HepG2 (cell line): ENCODE results near the gene ABHD6.
"Not testable (repeated sequence)": the region's sequence is repeated elsewhere in the genome, so short reads cannot be mapped to it uniquely, and the experiment has no call there.

ENCODE experiments used
- ARID2 ChIP-seq: sonication (generic); formaldehyde crosslinking; IDR thresholded peaks from 2 replicates; pipeline ENCODE4 v1.8.1; 2022; ENCODE audit warnings: mild to moderate bottlenecking, missing genetic modification reagents, borderline replicate concordance
- CBX2 ChIP-seq, 2 experiments: fragments of 200-600 bp in 1 of 2; sonication (generic); formaldehyde crosslinking in 1 of 2; IDR thresholded peaks; 2 replicates each; pipeline versions ENCODE4 v1.7.0 to v1.8.1; 2018 to 2022; ENCODE audit warnings: low read depth in 2 of 2, low read length in 1 of 2, mild to moderate bottlenecking in 1 of 2, missing genetic modification reagents in 1 of 2
- CBX5 ChIP-seq: sonication (generic); formaldehyde crosslinking; IDR thresholded peaks from 2 replicates; pipeline ENCODE4 v1.4.0; 2020; ENCODE audit warnings: missing genetic modification reagents, borderline replicate concordance
- NCOA2 ChIP-seq: sonication (generic); formaldehyde crosslinking; IDR thresholded peaks from 2 replicates; pipeline ENCODE4 v1.8.0; 2022; ENCODE audit warnings: inconsistent platforms
- STAG1 ChIP-seq: sonication (generic); formaldehyde crosslinking; IDR thresholded peaks from 2 replicates; pipeline ENCODE4 v1.4.0; 2020; ENCODE audit warnings: missing genetic modification reagents
- ZNF24 ChIP-seq: fragments of 450-650 bp; IDR thresholded peaks from 2 replicates; pipeline ENCODE4 v1.6.1; 2017; ENCODE audit warnings: antibody characterized with exemption, mild to moderate bottlenecking
- ZNF605 ChIP-seq: sonication (generic); formaldehyde crosslinking; IDR thresholded peaks from 2 replicates; pipeline ENCODE4 v1.8.0; 2022; ENCODE audit warnings: mild to moderate bottlenecking, missing genetic modification reagents
- TF ChIP-seq, protein P1 (sequence below): sonication (generic); formaldehyde crosslinking; IDR thresholded peaks from 2 replicates; pipeline ENCODE4 v1.4.0; 2020; ENCODE audit warnings: low read depth, missing genetic modification reagents
- TF ChIP-seq, protein P2 (sequence below): sonication (generic); formaldehyde crosslinking; IDR thresholded peaks from 2 replicates; pipeline ENCODE4 v1.9.0; 2021; ENCODE audit warnings: missing genetic modification reagents, borderline replicate concordance

DNA sequence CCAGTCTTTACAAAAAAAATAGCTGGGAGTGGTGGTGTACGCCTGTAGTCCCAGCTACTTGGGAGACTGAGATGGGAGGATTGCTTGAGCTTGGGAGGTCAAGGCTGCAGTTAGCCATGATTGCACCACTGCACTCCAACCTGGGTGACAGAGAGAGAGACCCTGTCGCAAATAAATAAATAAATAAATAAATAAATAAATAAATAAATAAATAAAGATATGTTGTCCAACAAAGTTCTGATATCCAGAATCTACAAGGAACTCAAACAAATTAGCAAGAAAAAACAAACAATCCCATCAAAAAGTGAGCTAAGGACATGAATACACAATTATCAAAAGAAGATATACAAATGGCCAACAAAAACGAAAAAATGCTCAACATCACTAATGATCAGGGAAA is 9.7 kb upstream of the ABHD6 start:
- not testable (repeated sequence) for TF ChIP-seq CBX2 (IDR thresholded peaks at IDR 0.05; ENCODE audit: low read depth, low read length); CBX2 (CRISPR knock-in tag; IDR thresholded peaks at IDR 0.05; ENCODE audit: low read depth); NCOA2 (CRISPR knock-in tag); ARID2 (CRISPR knock-in tag); STAG1 (CRISPR knock-in tag); CBX5 (CRISPR knock-in tag); ZNF24; ZNF605 (CRISPR knock-in tag)
- TF ChIP-seq, protein P1, sequence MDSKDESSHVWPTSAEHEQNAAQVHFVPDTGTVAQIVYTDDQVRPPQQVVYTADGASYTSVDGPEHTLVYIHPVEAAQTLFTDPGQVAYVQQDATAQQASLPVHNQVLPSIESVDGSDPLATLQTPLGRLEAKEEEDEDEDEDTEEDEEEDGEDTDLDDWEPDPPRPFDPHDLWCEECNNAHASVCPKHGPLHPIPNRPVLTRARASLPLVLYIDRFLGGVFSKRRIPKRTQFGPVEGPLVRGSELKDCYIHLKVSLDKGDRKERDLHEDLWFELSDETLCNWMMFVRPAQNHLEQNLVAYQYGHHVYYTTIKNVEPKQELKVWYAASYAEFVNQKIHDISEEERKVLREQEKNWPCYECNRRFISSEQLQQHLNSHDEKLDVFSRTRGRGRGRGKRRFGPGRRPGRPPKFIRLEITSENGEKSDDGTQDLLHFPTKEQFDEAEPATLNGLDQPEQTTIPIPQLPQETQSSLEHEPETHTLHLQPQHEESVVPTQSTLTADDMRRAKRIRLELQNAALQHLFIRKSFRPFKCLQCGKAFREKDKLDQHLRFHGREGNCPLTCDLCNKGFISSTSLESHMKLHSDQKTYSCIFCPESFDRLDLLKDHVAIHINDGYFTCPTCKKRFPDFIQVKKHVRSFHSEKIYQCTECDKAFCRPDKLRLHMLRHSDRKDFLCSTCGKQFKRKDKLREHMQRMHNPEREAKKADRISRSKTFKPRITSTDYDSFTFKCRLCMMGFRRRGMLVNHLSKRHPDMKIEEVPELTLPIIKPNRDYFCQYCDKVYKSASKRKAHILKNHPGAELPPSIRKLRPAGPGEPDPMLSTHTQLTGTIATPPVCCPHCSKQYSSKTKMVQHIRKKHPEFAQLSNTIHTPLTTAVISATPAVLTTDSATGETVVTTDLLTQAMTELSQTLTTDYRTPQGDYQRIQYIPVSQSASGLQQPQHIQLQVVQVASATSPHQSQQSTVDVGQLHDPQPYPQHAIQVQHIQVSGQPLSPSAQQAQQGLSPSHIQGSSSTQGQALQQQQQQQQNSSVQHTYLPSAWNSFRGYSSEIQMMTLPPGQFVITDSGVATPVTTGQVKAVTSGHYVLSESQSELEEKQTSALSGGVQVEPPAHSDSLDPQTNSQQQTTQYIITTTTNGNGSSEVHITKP (CRISPR knock-in tag): not testable (repeated sequence)
- TF ChIP-seq, protein P2, sequence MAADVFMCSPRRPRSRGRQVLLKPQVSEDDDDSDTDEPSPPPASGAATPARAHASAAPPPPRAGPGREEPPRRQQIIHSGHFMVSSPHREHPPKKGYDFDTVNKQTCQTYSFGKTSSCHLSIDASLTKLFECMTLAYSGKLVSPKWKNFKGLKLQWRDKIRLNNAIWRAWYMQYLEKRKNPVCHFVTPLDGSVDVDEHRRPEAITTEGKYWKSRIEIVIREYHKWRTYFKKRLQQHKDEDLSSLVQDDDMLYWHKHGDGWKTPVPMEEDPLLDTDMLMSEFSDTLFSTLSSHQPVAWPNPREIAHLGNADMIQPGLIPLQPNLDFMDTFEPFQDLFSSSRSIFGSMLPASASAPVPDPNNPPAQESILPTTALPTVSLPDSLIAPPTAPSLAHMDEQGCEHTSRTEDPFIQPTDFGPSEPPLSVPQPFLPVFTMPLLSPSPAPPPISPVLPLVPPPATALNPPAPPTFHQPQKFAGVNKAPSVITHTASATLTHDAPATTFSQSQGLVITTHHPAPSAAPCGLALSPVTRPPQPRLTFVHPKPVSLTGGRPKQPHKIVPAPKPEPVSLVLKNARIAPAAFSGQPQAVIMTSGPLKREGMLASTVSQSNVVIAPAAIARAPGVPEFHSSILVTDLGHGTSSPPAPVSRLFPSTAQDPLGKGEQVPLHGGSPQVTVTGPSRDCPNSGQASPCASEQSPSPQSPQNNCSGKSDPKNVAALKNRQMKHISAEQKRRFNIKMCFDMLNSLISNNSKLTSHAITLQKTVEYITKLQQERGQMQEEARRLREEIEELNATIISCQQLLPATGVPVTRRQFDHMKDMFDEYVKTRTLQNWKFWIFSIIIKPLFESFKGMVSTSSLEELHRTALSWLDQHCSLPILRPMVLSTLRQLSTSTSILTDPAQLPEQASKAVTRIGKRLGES (CRISPR knock-in tag): not testable (repeated sequence)
